Glutamatergic neuron (in vitro differentiated cells): Measurements from ENCODE around the gene TANGO6. TPM values are rescaled to one million over a fixed set of nuclear protein-coding genes. Genes with fewer than 3 reads are reported as not detected.

ENCODE experiments used
- DNase-seq: peaks from one replicate; pipeline ENCODE4 v3.0.0; 2022
- H3K27ac Mint-ChIP-seq: one replicate; pipeline ENCODE4 v1.8.0; 2020; ENCODE audit warnings: mild to moderate bottlenecking, mixed read lengths, inconsistent platforms; ENCODE audit not compliant: unreplicated experiment
- H3K27me3 Mint-ChIP-seq: one replicate; pipeline ENCODE4 v1.8.0; 2020; ENCODE audit warnings: mild to moderate bottlenecking, moderate library complexity, mixed read lengths, inconsistent platforms; ENCODE audit not compliant: unreplicated experiment
- H3K36me3 Mint-ChIP-seq: one replicate; pipeline ENCODE4 v1.8.0; 2020; ENCODE audit warnings: mild to moderate bottlenecking, mixed read lengths, inconsistent platforms; ENCODE audit not compliant: unreplicated experiment
- H3K4me1 Mint-ChIP-seq: one replicate; pipeline ENCODE4 v1.8.0; 2020; ENCODE audit warnings: mild to moderate bottlenecking, low read depth, mixed read lengths, inconsistent platforms; ENCODE audit not compliant: unreplicated experiment
- H3K4me3 Mint-ChIP-seq: one replicate; pipeline ENCODE4 v1.8.0; 2020; ENCODE audit warnings: mild to moderate bottlenecking, mixed read lengths, inconsistent platforms; ENCODE audit not compliant: unreplicated experiment
- H3K9me3 Mint-ChIP-seq: one replicate; pipeline ENCODE4 v1.8.0; 2020; ENCODE audit warnings: mild to moderate bottlenecking, moderate library complexity, mixed read lengths, inconsistent platforms; ENCODE audit not compliant: unreplicated experiment
- CTCF ChIP-seq: fragments of 200-600 bp; sonication (generic); IDR thresholded peaks from one replicate; pipeline ENCODE4 v1.5.0; 2021; ENCODE audit not compliant: partially characterized antibody, unreplicated experiment
- total RNA-seq: library from RNA; stranded (reverse); fragmentation: NEBNext Ultra II Directional; extraction: Animal tissue kit (Norgen Biotek cat#: 25700); gene quantifications from one replicate; pipeline ENCODE4 v1.2.1, GENCODE V29; 2021; ENCODE audit not compliant: unreplicated experiment

TANGO6 gene
- total RNA-seq, 1 donor from 2014 or later: 16.1 TPM

GRCh38 chr16:68972720-68973119 lies 129.4 kb downstream of the TANGO6 start:
- Mint-ChIP-seq H3K4me1 (peaks cover 7% of the 10 kb centered on the region), H3K27ac (peak overlapping the region; percentile 74)

GRCh38 chr16:68973611-68974120 lies 130.3 kb downstream of the TANGO6 start:
- no peaks in the 10 kb centered on the region for H3K36me3 Mint-ChIP-seq
- peaks cover 7% of the 10 kb centered on the region for H3K4me1 Mint-ChIP-seq
- H3K27ac Mint-ChIP-seq: no peak overlapping the region
- TF ChIP-seq CTCF: no peak
- H3K9me3 Mint-ChIP-seq: peaks cover 4% of the 10 kb centered on the region
- peaks cover 4% of the 10 kb centered on the region for H3K27me3 Mint-ChIP-seq
- no peak for DNase-seq
- no peak overlapping the region for H3K4me3 Mint-ChIP-seq

More at GRCh38 chr16:68972720-68973119, 129.4 kb downstream of the TANGO6 start:
- H3K9me3 Mint-ChIP-seq: peaks cover 4% of the 10 kb centered on the region
- peak; percentile 56 for DNase-seq
- H3K27me3 Mint-ChIP-seq: peaks cover 4% of the 10 kb centered on the region
- no peaks in the 10 kb centered on the region for H3K36me3 Mint-ChIP-seq
- H3K4me3 Mint-ChIP-seq: no peak overlapping the region
- no peak for TF ChIP-seq CTCF

- Mint-ChIP-seq H3K27ac (no peak overlapping the region), H3K9me3 (peaks cover 1% of the 10 kb centered on the region), H3K36me3 (no peaks in the 10 kb centered on the region), H3K4me1 (no peaks in the 10 kb centered on the region), H3K27me3 (no peaks in the 10 kb centered on the region), H3K4me3 (no peak overlapping the region)
- no peak for DNase-seq
- no peak for TF ChIP-seq CTCF
Observed at GRCh38 chr16:68978303-68978954, 135.1 kb downstream of the TANGO6 start.

GRCh38 chr16:68980695-68981315 lies 137.5 kb downstream of the TANGO6 start:
- H3K9me3 Mint-ChIP-seq: peaks cover 1% of the 10 kb centered on the region
- H3K27ac Mint-ChIP-seq: no peak overlapping the region
- TF ChIP-seq CTCF: no peak
- H3K36me3 Mint-ChIP-seq: no peaks in the 10 kb centered on the region
- H3K4me3 Mint-ChIP-seq: no peak overlapping the region
- H3K27me3 Mint-ChIP-seq: no peaks in the 10 kb centered on the region
- no peaks in the 10 kb centered on the region for H3K4me1 Mint-ChIP-seq
- DNase-seq: no peak

- no peak for TF ChIP-seq CTCF
- no peaks in the 10 kb centered on the region for H3K4me1 Mint-ChIP-seq
Observed at GRCh38 chr16:68981971-68982370, 138.6 kb downstream of the TANGO6 start.

More at GRCh38 chr16:68981971-68982370, 138.6 kb downstream of the TANGO6 start:
- Mint-ChIP-seq H3K4me3 (no peak overlapping the region), H3K36me3 (no peaks in the 10 kb centered on the region), H3K9me3 (peaks cover 1% of the 10 kb centered on the region), H3K27me3 (no peaks in the 10 kb centered on the region), H3K27ac (no peak overlapping the region)
- DNase-seq: no peak
